ENCODE measurements around the gene GPR18. TPM values are rescaled to one million over a fixed set of nuclear protein-coding genes. Genes with fewer than 3 reads are reported as not detected.

GPR18 gene
- total RNA-seq, 1 experiment from 2014 or later = not detected

- TF ChIP-seq ZNF274 (IDR thresholded peaks at IDR 0.05; ENCODE audit: low read depth, low read length) = no peak
These were observed 31.7 kb downstream of the GPR18 start (continued) for GRCh38 chr13:99226513-99226912.

- no peaks in the 10 kb centered on the region for H3K36me3 ChIP-seq (ENCODE audit: control insufficient read depth in 1 of 2, insufficient read depth in 2 of 2, low read length in 2 of 2)
- no peaks in the 10 kb centered on the region for H3K27me3 ChIP-seq (ENCODE audit: insufficient read depth, low read length)
- TF ChIP-seq ZFX (IDR thresholded peaks at IDR 0.05) (no peak), EZH2 (IDR thresholded peaks at IDR 0.05) (no peak)
- H3K4me2 ChIP-seq (ENCODE audit: low read length) = no peak overlapping the region
- ATAC-seq = no peak
- BruUV-seq (replicated peaks) = no TSS peak
- no peak overlapping the region for H2AFZ ChIP-seq (ENCODE audit: low read depth, low read length, poor library complexity, severe bottlenecking)
- intact Hi-C loops (cut with micrococcal nuclease) = no loop called here
- ChIA-PET RAD21 (ENCODE audit: low non-redundant PET in 1 of 2, low total read pairs in 2 of 2, uncharacterized antibody in 2 of 2, unreplicated experiment in 2 of 2) (no interaction called here), CTCF (no interaction called here), POLR2A (no interaction called here)
- peaks cover 17% of the 10 kb centered on the region; the same call in 1 of the 2 replicates for H4K20me1 ChIP-seq (ENCODE audit: insufficient read depth)
- no peaks in the 10 kb centered on the region for H3K9me2 ChIP-seq (ENCODE audit: insufficient read depth)
- H3K4me1 ChIP-seq (ENCODE audit: control insufficient read depth in 1 of 2, insufficient read depth in 2 of 2, low read length in 2 of 2) = peaks cover 11% of the 10 kb centered on the region in 2 experiments; a peak in 3 of 4 replicates
- H3K79me2 ChIP-seq (ENCODE audit: insufficient read depth, low read length) = peaks cover 97% of the 10 kb centered on the region
- H3K9ac ChIP-seq (ENCODE audit: low read length) = no peak overlapping the region
- no peak overlapping the region for H3K4me3 ChIP-seq (replicated peaks in 1 of 2; ENCODE audit: low read depth in 1 of 2, low read length in 2 of 2)
- no peaks in the 10 kb centered on the region for H3K9me3 ChIP-seq (ENCODE audit: control insufficient read depth in 1 of 2, insufficient read depth in 1 of 2, low read depth in 1 of 2, low read length in 2 of 2)
- no peak for DNase-seq (ENCODE audit: low read depth, low spot score)
- H3K27ac ChIP-seq (ENCODE audit: low read depth, low read length) = no peak overlapping the region
These were observed 33.1 kb downstream of the GPR18 start for GRCh38 chr13:99225078-99225477.

- no peak overlapping the region for H2AFZ ChIP-seq (ENCODE audit: low read depth, low read length, poor library complexity, severe bottlenecking)
- no TSS peak for BruUV-seq (replicated peaks)
- DNase-seq (ENCODE audit: low read depth, low spot score) = no peak
- ATAC-seq = no peak
- H3K27me3 ChIP-seq (ENCODE audit: insufficient read depth, low read length) = no peaks in the 10 kb centered on the region
- peaks cover 17% of the 10 kb centered on the region; the same call in 1 of the 2 replicates for H4K20me1 ChIP-seq (ENCODE audit: insufficient read depth)
- TF ChIP-seq CBX3 (IDR thresholded peaks at IDR 0.05; ENCODE audit: low read depth) = no peak
- TF ChIP-seq, protein P1, sequence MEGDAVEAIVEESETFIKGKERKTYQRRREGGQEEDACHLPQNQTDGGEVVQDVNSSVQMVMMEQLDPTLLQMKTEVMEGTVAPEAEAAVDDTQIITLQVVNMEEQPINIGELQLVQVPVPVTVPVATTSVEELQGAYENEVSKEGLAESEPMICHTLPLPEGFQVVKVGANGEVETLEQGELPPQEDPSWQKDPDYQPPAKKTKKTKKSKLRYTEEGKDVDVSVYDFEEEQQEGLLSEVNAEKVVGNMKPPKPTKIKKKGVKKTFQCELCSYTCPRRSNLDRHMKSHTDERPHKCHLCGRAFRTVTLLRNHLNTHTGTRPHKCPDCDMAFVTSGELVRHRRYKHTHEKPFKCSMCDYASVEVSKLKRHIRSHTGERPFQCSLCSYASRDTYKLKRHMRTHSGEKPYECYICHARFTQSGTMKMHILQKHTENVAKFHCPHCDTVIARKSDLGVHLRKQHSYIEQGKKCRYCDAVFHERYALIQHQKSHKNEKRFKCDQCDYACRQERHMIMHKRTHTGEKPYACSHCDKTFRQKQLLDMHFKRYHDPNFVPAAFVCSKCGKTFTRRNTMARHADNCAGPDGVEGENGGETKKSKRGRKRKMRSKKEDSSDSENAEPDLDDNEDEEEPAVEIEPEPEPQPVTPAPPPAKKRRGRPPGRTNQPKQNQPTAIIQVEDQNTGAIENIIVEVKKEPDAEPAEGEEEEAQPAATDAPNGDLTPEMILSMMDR (IDR thresholded peaks at IDR 0.05 in 2 of 3, conservative IDR thresholded peaks at IDR 0.05 in 1 of 3; ENCODE audit: borderline replicate concordance in 1 of 3, insufficient read depth in 1 of 3, low read depth in 2 of 3, low read length in 2 of 3) = no peak
- ChIA-PET RAD21 (ENCODE audit: low non-redundant PET in 1 of 2, low total read pairs in 2 of 2, uncharacterized antibody in 2 of 2, unreplicated experiment in 2 of 2) (no interaction called here), CTCF (no interaction called here), POLR2A (no interaction called here)
- no peaks in the 10 kb centered on the region for H3K9me3 ChIP-seq (ENCODE audit: control insufficient read depth in 1 of 2, insufficient read depth in 1 of 2, low read depth in 1 of 2, low read length in 2 of 2)
- intact Hi-C loops (cut with micrococcal nuclease) = no loop called here
- peaks cover 6 to 10% of the 10 kb centered on the region in 2 experiments; a peak in 3 of 4 replicates for H3K4me1 ChIP-seq (ENCODE audit: control insufficient read depth in 1 of 2, insufficient read depth in 2 of 2, low read length in 2 of 2)
- no peak overlapping the region for H3K4me2 ChIP-seq (ENCODE audit: low read length)
- no peaks in the 10 kb centered on the region for H3K9me2 ChIP-seq (ENCODE audit: insufficient read depth)
- peaks cover 97% of the 10 kb centered on the region for H3K79me2 ChIP-seq (ENCODE audit: insufficient read depth, low read length)
- no peak overlapping the region for H3K4me3 ChIP-seq (replicated peaks in 1 of 2; ENCODE audit: low read depth in 1 of 2, low read length in 2 of 2)
- no peak overlapping the region for H3K9ac ChIP-seq (ENCODE audit: low read length)
- no peaks in the 10 kb centered on the region for H3K36me3 ChIP-seq (ENCODE audit: control insufficient read depth in 1 of 2, insufficient read depth in 2 of 2, low read length in 2 of 2)
- no peak overlapping the region for H3K27ac ChIP-seq (ENCODE audit: low read depth, low read length)
These were observed 34.2 kb downstream of the GPR18 start for GRCh38 chr13:99224021-99224420.
